Measurements from ENCODE around the gene ZNF287.

- no peak for TF ChIP-seq CTCF (conservative IDR thresholded peaks at IDR 0.05; ENCODE audit: low read depth, low read length)
- TF ChIP-seq EZH2 (IDR thresholded peaks at IDR 0.05; ENCODE audit: borderline replicate concordance, low read depth, low read length, poor library complexity, severe bottlenecking), result no peak
Observed at GRCh38 chr17:16511593-16511992, 57.4 kb downstream of the ZNF287 start.

Data from A673 (cell line).